GM23338 (cell line): ENCODE measurements around the gene CHRM1. TPM values are rescaled to one million over a fixed set of nuclear protein-coding genes. Genes with fewer than 3 reads are reported as not detected.
A peak's percentile ranks its signal among the peaks of the same experiment; 100 is the strongest.

Experiments used
- ATAC-seq: fragments of 200-7000 bp; cut with Tn5 transposase; 3 replicates; pipeline ENCODE4 v1.9.1; 2020
- DNase-seq: peaks from one replicate; pipeline ENCODE4 v3.0.0-alpha.2; 2015; ENCODE audit warnings: low spot score
- H2AFZ ChIP-seq: fragments of 200-600 bp; sonication (generic); 2 replicates; pipeline ENCODE4 v1.8.0; 2016; ENCODE audit warnings: antibody characterized with exemption, mild to moderate bottlenecking, moderate library complexity
- H3F3A ChIP-seq: fragments of 200-600 bp; sonication (generic); replicated peaks from 2 replicates; pipeline ENCODE4 v1.8.0; 2017; ENCODE audit warnings: antibody characterized with exemption, mixed run types, low read depth
- H3K27ac ChIP-seq: fragments of 200-600 bp; sonication (generic); 2 replicates; pipeline ENCODE4 v1.6.1; 2016; ENCODE audit warnings: low read depth
- H3K27me3 ChIP-seq: fragments of 200-600 bp; sonication (generic); 2 replicates; pipeline ENCODE4 v1.8.0; 2016; ENCODE audit warnings: mild to moderate bottlenecking, mixed run types, moderate library complexity; ENCODE audit not compliant: insufficient read depth
- H3K36me3 ChIP-seq: fragments of 200-600 bp; sonication (generic); 2 replicates; pipeline ENCODE4 v1.8.0; 2016; ENCODE audit warnings: mild to moderate bottlenecking; ENCODE audit not compliant: insufficient read depth
- H3K4me1 ChIP-seq: fragments of 200-600 bp; sonication (generic); 2 replicates; pipeline ENCODE4 v1.8.0; 2016; ENCODE audit warnings: mild to moderate bottlenecking, moderate library complexity; ENCODE audit not compliant: insufficient read depth
- H3K4me2 ChIP-seq: fragments of 200-600 bp; sonication (generic); 2 replicates; pipeline ENCODE4 v1.7.1; 2017; ENCODE audit warnings: mixed run types
- H3K4me3 ChIP-seq: fragments of 200-600 bp; sonication (generic); 2 replicates; pipeline ENCODE4 v1.6.1; 2016; ENCODE audit warnings: mixed run types
- H3K79me2 ChIP-seq: fragments of 200-600 bp; sonication (generic); replicated peaks from 2 replicates; pipeline ENCODE4 v1.8.0; 2017; ENCODE audit warnings: mild to moderate bottlenecking; ENCODE audit not compliant: insufficient read depth
- H3K9me2 ChIP-seq: fragments of 200-600 bp; sonication (generic); 2 replicates; pipeline ENCODE4 v1.8.0; 2017; ENCODE audit not compliant: insufficient read depth
- H4K20me1 ChIP-seq: fragments of 200-600 bp; sonication (generic); replicated peaks from 2 replicates; pipeline ENCODE4 v1.8.0; 2017; ENCODE audit warnings: mild to moderate bottlenecking; ENCODE audit not compliant: insufficient read depth
- H3K27ac Mint-ChIP-seq: 2 replicates; pipeline ENCODE4 v1.8.0; 2020; ENCODE audit warnings: inconsistent platforms, mild to moderate bottlenecking, moderate library complexity, mixed read lengths
- H3K27me3 Mint-ChIP-seq: 3 replicates; pipeline ENCODE4 v1.8.0; 2022; ENCODE audit warnings: low read depth, mild to moderate bottlenecking, moderate library complexity, mixed read lengths, inconsistent platforms; ENCODE audit not compliant: insufficient read depth, poor library complexity
- H3K36me3 Mint-ChIP-seq: 3 replicates; pipeline ENCODE4 v1.8.0; 2021; ENCODE audit warnings: low read depth, mild to moderate bottlenecking, inconsistent platforms, moderate library complexity, mixed read lengths
- H3K4me1 Mint-ChIP-seq: 3 replicates; pipeline ENCODE4 v1.8.0; 2020; ENCODE audit warnings: mild to moderate bottlenecking, inconsistent platforms, mixed read lengths
- H3K4me3 Mint-ChIP-seq: 3 replicates; pipeline ENCODE4 v1.8.0; 2021; ENCODE audit warnings: moderate library complexity, mild to moderate bottlenecking, inconsistent platforms, mixed read lengths
- H3K9me3 Mint-ChIP-seq: 3 replicates; pipeline ENCODE4 v1.8.0; 2020; ENCODE audit warnings: moderate library complexity, mild to moderate bottlenecking, inconsistent platforms, mixed read lengths
- CREB1 ChIP-seq: fragments of 250-450 bp; sonication (Bioruptor Pico); IDR thresholded peaks from 2 replicates; pipeline ENCODE4 v1.5.0; 2020; ENCODE audit warnings: low read depth, mild to moderate bottlenecking, moderate library complexity
- CTCF ChIP-seq, 2 experiments: fragments of 200-600 bp in 1 of 2; sonication (generic) in 1 of 2; conservative IDR thresholded peaks; 2 replicates each; pipeline versions ENCODE4 v1.5.1 to v1.6.1; 2016 to 2017; ENCODE audit warnings: antibody characterized with exemption in 2 of 2, low read depth in 2 of 2, mild to moderate bottlenecking in 2 of 2, moderate library complexity in 1 of 2
- EZH2 ChIP-seq: fragments of 200-600 bp; sonication (generic); IDR thresholded peaks from one replicate; pipeline ENCODE4 v1.8.0; 2017; ENCODE audit warnings: antibody characterized with exemption, mild to moderate bottlenecking, low read depth; ENCODE audit not compliant: unreplicated experiment
- EZH2phosphoT487 ChIP-seq: fragments of 200-600 bp; sonication (generic); IDR thresholded peaks from one replicate; pipeline ENCODE4 v1.8.1; 2018; ENCODE audit warnings: antibody characterized with exemption; ENCODE audit not compliant: unreplicated experiment
- JUNB ChIP-seq: IDR thresholded peaks from one replicate; pipeline ENCODE4 v1.6.1; 2016; ENCODE audit warnings: antibody characterized with exemption; ENCODE audit not compliant: unreplicated experiment
- NANOG ChIP-seq: IDR thresholded peaks from 2 replicates; pipeline ENCODE4 v1.6.1; 2016; ENCODE audit warnings: antibody characterized with exemption, borderline replicate concordance
- POLR2AphosphoS5 ChIP-seq: IDR thresholded peaks from 2 replicates; pipeline ENCODE4 v1.6.1; 2016; ENCODE audit warnings: antibody characterized with exemption, low read depth
- STAT1 ChIP-seq: IDR thresholded peaks from one replicate; pipeline ENCODE4 v1.6.1; 2016; ENCODE audit warnings: antibody characterized with exemption; ENCODE audit not compliant: unreplicated experiment
- ZNF114 ChIP-seq: fragments of 250-450 bp; sonication (Bioruptor Pico); IDR thresholded peaks from 2 replicates; pipeline ENCODE4 v1.5.0; 2020; ENCODE audit warnings: mild to moderate bottlenecking, moderate library complexity
- ZNF331 ChIP-seq: fragments of 250-450 bp; sonication (Bioruptor Pico); IDR thresholded peaks from 2 replicates; pipeline ENCODE4 v1.5.0; 2020; ENCODE audit warnings: low read depth, mild to moderate bottlenecking, moderate library complexity
- polyA plus RNA-seq: library from polyadenylated mRNA; unstranded; fragments of >200 nt; fragmentation: Nextera tagmentation; extraction: Ambion mirVana; gene quantifications from 2 replicates; pipeline ENCODE4 v1.2.1, GENCODE V29; 2016
- total RNA-seq: library from RNA; depleted of rRNA; stranded (reverse); fragments of >200 nt; shearing (Covaris generic); gene quantifications from 2 replicates; pipeline ENCODE4 v1.2.3, GENCODE V29; 2014
- TF ChIP-seq, protein P1 (sequence below): IDR thresholded peaks from one replicate; pipeline ENCODE4 v1.6.1; 2018; ENCODE audit warnings: antibody characterized with exemption; ENCODE audit not compliant: unreplicated experiment
- TF ChIP-seq, protein P2 (sequence below): fragments of 250-450 bp; sonication (Bioruptor Pico); IDR thresholded peaks from 2 replicates; pipeline ENCODE4 v1.5.0; 2020; ENCODE audit warnings: mild to moderate bottlenecking, moderate library complexity
- TF ChIP-seq, protein P3 (sequence below): IDR thresholded peaks from 2 replicates; pipeline ENCODE4 v1.6.1; 2016; ENCODE audit warnings: antibody characterized with exemption

The CHRM1 gene
- total and polyA plus RNA-seq, 2 experiments from 2014 or later = 0.14 to 0.44 TPM

DNA sequence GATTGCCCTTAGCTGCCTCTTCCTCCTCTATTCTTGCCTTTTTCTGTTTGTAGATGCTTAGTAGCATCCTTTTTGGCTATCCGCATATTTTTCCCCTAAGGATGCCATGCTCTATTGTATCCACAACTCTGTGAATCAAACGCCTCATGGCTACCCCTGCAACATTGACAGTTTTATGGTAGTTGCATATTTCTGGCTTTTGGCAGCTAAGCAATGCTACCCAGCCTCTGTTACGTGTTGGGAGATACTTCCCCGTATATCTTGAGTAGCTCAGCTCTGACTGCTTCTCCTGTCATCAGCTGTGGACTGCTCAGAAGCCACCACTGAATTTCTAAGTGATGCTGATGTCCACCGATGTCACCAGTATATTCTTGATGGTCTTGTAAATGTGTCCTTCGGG is 55.5 kb downstream of the CHRM1 start:
- H2AFZ ChIP-seq = no peak overlapping the region
- no peaks in the 10 kb centered on the region for H3K9me2 ChIP-seq
- Mint-ChIP-seq H3K9me3 (no peaks in the 10 kb centered on the region; the same call in 2 of the 3 replicates), H3K4me3 (no peak overlapping the region), H3K27ac (no peak overlapping the region; the same call in 1 of the 2 replicates), H3K27me3 (peaks cover 4% of the 10 kb centered on the region), H3K36me3 (peaks cover 79% of the 10 kb centered on the region), H3K4me1 (peaks cover 32% of the 10 kb centered on the region)
- ATAC-seq (no peak), DNase-seq (no peak)
- H3K79me2 ChIP-seq = peaks cover 100% of the 10 kb centered on the region
- peaks cover 17% of the 10 kb centered on the region for H3K4me1 ChIP-seq
- peaks cover 27% of the 10 kb centered on the region for H3K36me3 ChIP-seq
- H3K4me3 ChIP-seq = no peak overlapping the region
- H3K4me2 ChIP-seq = no peak overlapping the region
- H4K20me1 ChIP-seq = peaks cover 71% of the 10 kb centered on the region
- peaks cover 35% of the 10 kb centered on the region for H3F3A ChIP-seq
- TF ChIP-seq POLR2AphosphoS5 (no peak), EZH2phosphoT487 (no peak), JUNB (no peak), ZNF114 (CRISPR knock-in tag) (no peak), ZNF331 (CRISPR knock-in tag) (no peak), EZH2 (no peak), NANOG (no peak), CTCF (conservative IDR thresholded peaks at IDR 0.05; ENCODE audit: low read depth in 2 of 2) (no peak), CREB1 (no peak), STAT1 (no peak)
- TF ChIP-seq, protein P1, sequence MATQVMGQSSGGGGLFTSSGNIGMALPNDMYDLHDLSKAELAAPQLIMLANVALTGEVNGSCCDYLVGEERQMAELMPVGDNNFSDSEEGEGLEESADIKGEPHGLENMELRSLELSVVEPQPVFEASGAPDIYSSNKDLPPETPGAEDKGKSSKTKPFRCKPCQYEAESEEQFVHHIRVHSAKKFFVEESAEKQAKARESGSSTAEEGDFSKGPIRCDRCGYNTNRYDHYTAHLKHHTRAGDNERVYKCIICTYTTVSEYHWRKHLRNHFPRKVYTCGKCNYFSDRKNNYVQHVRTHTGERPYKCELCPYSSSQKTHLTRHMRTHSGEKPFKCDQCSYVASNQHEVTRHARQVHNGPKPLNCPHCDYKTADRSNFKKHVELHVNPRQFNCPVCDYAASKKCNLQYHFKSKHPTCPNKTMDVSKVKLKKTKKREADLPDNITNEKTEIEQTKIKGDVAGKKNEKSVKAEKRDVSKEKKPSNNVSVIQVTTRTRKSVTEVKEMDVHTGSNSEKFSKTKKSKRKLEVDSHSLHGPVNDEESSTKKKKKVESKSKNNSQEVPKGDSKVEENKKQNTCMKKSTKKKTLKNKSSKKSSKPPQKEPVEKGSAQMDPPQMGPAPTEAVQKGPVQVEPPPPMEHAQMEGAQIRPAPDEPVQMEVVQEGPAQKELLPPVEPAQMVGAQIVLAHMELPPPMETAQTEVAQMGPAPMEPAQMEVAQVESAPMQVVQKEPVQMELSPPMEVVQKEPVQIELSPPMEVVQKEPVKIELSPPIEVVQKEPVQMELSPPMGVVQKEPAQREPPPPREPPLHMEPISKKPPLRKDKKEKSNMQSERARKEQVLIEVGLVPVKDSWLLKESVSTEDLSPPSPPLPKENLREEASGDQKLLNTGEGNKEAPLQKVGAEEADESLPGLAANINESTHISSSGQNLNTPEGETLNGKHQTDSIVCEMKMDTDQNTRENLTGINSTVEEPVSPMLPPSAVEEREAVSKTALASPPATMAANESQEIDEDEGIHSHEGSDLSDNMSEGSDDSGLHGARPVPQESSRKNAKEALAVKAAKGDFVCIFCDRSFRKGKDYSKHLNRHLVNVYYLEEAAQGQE = no peak
- TF ChIP-seq, protein P2, sequence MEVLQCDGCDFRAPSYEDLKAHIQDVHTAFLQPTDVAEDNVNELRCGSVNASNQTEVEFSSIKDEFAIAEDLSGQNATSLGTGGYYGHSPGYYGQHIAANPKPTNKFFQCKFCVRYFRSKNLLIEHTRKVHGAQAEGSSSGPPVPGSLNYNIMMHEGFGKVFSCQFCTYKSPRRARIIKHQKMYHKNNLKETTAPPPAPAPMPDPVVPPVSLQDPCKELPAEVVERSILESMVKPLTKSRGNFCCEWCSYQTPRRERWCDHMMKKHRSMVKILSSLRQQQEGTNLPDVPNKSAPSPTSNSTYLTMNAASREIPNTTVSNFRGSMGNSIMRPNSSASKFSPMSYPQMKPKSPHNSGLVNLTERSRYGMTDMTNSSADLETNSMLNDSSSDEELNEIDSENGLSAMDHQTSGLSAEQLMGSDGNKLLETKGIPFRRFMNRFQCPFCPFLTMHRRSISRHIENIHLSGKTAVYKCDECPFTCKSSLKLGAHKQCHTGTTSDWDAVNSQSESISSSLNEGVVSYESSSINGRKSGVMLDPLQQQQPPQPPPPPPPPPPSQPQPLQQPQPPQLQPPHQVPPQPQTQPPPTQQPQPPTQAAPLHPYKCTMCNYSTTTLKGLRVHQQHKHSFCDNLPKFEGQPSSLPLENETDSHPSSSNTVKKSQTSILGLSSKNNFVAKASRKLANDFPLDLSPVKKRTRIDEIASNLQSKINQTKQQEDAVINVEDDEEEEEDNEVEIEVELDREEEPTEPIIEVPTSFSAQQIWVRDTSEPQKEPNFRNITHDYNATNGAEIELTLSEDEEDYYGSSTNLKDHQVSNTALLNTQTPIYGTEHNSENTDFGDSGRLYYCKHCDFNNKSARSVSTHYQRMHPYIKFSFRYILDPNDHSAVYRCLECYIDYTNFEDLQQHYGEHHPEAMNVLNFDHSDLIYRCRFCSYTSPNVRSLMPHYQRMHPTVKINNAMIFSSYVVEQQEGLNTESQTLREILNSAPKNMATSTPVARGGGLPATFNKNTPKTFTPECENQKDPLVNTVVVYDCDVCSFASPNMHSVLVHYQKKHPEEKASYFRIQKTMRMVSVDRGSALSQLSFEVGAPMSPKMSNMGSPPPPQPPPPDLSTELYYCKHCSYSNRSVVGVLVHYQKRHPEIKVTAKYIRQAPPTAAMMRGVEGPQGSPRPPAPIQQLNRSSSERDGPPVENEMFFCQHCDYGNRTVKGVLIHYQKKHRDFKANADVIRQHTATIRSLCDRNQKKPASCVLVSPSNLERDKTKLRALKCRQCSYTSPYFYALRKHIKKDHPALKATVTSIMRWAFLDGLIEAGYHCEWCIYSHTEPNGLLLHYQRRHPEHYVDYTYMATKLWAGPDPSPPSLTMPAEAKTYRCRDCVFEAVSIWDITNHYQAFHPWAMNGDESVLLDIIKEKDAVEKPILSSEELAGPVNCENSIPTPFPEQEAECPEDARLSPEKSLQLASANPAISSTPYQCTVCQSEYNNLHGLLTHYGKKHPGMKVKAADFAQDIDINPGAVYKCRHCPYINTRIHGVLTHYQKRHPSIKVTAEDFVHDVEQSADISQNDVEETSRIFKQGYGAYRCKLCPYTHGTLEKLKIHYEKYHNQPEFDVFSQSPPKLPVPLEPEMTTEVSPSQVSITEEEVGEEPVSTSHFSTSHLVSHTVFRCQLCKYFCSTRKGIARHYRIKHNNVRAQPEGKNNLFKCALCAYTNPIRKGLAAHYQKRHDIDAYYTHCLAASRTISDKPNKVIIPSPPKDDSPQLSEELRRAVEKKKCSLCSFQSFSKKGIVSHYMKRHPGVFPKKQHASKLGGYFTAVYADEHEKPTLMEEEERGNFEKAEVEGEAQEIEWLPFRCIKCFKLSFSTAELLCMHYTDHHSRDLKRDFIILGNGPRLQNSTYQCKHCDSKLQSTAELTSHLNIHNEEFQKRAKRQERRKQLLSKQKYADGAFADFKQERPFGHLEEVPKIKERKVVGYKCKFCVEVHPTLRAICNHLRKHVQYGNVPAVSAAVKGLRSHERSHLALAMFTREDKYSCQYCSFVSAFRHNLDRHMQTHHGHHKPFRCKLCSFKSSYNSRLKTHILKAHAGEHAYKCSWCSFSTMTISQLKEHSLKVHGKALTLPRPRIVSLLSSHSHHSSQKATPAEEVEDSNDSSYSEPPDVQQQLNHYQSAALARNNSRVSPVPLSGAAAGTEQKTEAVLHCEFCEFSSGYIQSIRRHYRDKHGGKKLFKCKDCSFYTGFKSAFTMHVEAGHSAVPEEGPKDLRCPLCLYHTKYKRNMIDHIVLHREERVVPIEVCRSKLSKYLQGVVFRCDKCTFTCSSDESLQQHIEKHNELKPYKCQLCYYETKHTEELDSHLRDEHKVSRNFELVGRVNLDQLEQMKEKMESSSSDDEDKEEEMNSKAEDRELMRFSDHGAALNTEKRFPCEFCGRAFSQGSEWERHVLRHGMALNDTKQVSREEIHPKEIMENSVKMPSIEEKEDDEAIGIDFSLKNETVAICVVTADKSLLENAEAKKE (CRISPR knock-in tag) = no peak
- TF ChIP-seq, protein P3, sequence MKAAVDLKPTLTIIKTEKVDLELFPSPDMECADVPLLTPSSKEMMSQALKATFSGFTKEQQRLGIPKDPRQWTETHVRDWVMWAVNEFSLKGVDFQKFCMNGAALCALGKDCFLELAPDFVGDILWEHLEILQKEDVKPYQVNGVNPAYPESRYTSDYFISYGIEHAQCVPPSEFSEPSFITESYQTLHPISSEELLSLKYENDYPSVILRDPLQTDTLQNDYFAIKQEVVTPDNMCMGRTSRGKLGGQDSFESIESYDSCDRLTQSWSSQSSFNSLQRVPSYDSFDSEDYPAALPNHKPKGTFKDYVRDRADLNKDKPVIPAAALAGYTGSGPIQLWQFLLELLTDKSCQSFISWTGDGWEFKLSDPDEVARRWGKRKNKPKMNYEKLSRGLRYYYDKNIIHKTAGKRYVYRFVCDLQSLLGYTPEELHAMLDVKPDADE = no peak
- H3K27ac ChIP-seq = peak overlapping the region; percentile 55; the same call in 1 of the 2 replicates
- H3K27me3 ChIP-seq = no peaks in the 10 kb centered on the region
